ENCODE measurements around the gene TGFBRAP1.

- no peak for TF ChIP-seq CTCF (IDR thresholded peaks at IDR 0.05)
- no peak for TF ChIP-seq POLR2A (IDR thresholded peaks at IDR 0.05)
Measured at GRCh38 chr2:105278654-105279053, 50.9 kb downstream of the TGFBRAP1 start.
